DOHH2 (cell line): ENCODE measurements around the gene SLC5A6.

ENCODE experiments used
- EZH2phosphoT487 ChIP-seq: fragments of 200-600 bp; sonication (generic); IDR thresholded peaks from 2 replicates; pipeline ENCODE4 v1.6.1; 2017; ENCODE audit warnings: borderline replicate concordance, mild to moderate bottlenecking, antibody characterized with exemption, low read length, moderate library complexity, mixed read lengths
- TF ChIP-seq, protein P1 (sequence below): fragments of 200-600 bp; sonication (generic); IDR thresholded peaks from one replicate; pipeline ENCODE4 v1.5.1; 2014; ENCODE audit warnings: antibody characterized with exemption, mild to moderate bottlenecking, low read depth, low read length; ENCODE audit not compliant: poor library complexity, severe bottlenecking

GRCh38 chr2:27152102-27152795, 59.8 kb downstream of the SLC5A6 start:
- TF ChIP-seq, protein P1, sequence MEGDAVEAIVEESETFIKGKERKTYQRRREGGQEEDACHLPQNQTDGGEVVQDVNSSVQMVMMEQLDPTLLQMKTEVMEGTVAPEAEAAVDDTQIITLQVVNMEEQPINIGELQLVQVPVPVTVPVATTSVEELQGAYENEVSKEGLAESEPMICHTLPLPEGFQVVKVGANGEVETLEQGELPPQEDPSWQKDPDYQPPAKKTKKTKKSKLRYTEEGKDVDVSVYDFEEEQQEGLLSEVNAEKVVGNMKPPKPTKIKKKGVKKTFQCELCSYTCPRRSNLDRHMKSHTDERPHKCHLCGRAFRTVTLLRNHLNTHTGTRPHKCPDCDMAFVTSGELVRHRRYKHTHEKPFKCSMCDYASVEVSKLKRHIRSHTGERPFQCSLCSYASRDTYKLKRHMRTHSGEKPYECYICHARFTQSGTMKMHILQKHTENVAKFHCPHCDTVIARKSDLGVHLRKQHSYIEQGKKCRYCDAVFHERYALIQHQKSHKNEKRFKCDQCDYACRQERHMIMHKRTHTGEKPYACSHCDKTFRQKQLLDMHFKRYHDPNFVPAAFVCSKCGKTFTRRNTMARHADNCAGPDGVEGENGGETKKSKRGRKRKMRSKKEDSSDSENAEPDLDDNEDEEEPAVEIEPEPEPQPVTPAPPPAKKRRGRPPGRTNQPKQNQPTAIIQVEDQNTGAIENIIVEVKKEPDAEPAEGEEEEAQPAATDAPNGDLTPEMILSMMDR, result no peak
- no peak for TF ChIP-seq EZH2phosphoT487
